C1 segment of cervical spinal cord (tissue), 14 donors: ENCODE measurements around the gene GNE.
"Not testable (repeated sequence)": the region's sequence is repeated elsewhere in the genome, so short reads cannot be mapped to it uniquely, and the experiment has no call there.

ENCODE experiments used
- DNase-seq, 14 donors: peaks; one replicate each; lab custom pipeline; 2025; lab: John Stamatoyannopoulos, UW

Gene GNE, protein sequence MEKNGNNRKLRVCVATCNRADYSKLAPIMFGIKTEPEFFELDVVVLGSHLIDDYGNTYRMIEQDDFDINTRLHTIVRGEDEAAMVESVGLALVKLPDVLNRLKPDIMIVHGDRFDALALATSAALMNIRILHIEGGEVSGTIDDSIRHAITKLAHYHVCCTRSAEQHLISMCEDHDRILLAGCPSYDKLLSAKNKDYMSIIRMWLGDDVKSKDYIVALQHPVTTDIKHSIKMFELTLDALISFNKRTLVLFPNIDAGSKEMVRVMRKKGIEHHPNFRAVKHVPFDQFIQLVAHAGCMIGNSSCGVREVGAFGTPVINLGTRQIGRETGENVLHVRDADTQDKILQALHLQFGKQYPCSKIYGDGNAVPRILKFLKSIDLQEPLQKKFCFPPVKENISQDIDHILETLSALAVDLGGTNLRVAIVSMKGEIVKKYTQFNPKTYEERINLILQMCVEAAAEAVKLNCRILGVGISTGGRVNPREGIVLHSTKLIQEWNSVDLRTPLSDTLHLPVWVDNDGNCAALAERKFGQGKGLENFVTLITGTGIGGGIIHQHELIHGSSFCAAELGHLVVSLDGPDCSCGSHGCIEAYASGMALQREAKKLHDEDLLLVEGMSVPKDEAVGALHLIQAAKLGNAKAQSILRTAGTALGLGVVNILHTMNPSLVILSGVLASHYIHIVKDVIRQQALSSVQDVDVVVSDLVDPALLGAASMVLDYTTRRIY

DNA sequence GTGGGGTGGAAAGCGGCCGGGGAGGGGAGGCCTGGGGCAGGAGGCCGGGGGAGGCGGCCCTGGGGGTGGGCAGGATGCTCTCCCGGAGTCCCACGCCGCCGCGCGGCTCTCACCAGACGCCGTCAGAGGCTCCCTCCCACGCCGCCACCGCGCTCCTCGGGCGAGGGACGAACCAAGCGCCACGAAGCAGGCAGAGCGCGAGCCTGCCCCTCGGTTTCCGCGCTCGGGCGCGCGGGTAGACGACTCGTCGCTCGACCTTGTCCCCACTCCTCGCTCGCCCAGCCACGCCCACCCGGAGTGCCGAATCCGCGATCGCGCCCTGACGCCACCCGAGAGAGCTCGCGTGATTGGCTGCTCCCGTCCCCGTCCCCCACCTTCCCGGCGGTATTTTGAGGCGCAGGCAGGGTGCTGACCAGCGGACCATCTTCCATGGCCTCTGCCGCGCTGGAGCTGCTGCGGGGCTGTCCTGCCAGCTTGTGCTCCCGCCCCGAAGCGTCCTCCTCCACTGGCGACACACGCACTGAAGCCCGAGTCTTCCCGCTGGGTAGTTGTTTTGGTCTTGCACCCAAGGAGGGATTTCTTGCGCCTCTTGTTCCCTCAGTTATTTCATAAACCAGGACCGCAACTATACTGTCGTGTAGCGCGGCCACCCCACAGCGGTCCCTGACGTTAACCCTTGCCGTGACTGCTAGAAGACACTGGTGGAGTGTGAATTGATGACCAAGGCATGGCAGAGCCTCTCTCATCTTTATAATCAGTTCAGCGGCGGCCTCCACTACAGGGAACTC is at the start of gene GNE:
Gene GNE (minus strand): TSS at position 241 of the 788 bp plus-strand sequence. CDS start 9,093 bp downstream, outside the sequence.
- DNase-seq, result peak; percentile 72 to 98 (median 95)

DNA sequence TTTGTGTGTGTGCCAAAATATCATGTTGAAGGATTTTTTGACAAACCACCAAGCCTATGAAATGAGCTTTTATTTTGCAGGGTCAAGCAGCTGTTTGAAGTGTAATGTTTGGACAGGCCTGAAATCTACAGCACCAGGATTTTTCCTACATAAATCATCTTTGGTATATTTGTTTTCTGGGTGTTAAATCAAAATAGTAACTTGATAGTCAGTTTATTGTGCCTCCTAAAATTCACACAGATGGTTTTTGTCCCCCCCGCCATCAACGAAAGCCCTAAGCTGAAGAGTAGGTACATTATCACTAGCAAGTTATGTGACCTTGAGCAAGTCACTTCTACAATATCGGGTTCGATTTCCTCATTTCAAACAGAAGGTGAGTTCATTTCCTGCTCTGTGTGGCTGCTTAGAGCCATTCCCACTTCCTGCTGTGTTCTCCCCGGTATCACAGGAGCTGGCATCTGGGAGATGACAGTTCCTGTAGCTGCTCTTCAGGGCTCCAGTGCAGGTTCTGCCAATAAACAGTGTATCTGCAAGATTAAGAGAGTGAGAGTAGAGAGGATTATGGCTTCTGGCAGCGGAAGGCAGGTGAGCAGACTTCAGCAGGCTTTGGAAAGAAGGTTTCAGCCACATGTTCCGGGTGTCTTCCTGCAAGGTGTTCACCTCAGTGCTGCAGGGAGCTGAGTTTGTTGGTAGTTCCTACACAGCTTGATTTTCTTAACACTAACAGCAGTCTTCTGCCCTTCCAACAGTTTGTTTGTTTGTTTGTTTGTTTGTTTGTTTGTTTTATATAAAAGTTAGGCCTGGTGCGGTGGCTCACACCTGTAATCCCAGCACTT is 48.4 kb upstream of the GNE start:
- no peak for DNase-seq

DNA sequence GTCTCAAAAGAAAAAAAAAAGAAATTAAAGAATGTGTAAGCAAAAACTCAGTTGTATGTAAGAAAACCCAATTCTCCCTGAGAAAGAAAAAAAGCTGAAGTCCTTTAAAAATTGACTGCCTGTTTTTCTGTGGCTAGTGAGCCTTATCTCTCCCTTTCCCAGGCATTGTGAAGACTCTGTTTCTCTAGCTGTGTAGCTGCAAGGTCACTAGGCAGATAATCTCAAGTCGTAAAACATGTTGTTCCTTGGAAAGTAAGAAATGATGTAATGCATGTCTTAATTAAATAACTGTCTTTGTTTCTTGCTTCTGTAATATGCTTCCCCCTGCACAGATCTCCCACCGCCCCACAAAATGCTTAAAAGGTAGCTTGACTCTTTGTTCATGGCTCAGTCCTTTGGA is 46.1 kb upstream of the GNE start:
- DNase-seq, result not testable (repeated sequence)

DNA sequence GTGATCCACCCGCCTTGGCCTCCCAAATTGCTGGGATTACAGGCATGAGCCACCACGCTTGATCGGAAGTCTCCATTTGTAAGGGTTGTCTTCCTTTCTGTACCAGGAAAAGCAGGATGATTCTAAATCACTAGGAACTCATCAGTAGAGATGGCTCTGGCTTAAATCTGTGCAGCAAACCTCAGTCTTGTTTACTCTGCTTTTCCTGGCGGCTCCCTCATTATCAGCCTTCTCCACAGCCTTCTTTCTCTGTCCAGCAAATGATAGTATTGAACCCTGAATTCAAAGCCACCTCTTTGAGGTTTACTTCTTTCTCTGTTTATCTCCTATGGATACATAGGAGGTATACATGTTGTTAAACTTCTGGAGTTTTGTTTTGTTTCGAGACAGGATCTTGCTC is 43.0 kb upstream of the GNE start:
- no peak for DNase-seq

DNA sequence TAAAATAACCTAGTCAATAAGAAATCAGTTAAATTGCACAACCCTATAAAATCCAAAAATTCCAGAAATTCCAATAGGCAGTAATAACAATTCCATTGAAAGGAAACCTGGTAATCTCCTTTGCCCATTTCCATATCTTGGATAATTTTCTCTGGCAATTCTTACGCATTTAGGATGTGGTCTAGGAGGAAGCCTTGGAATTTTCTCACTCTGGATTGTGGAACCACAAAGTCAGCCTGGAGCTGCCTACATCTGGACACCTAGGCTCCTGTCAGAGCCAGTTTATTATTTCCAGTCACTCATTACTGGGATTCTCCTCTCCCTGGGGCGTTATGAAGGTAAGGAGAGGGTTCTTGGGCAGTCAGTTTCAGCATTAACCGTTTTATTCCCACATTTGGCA is 40.3 kb upstream of the GNE start:
- no peak for DNase-seq

DNA sequence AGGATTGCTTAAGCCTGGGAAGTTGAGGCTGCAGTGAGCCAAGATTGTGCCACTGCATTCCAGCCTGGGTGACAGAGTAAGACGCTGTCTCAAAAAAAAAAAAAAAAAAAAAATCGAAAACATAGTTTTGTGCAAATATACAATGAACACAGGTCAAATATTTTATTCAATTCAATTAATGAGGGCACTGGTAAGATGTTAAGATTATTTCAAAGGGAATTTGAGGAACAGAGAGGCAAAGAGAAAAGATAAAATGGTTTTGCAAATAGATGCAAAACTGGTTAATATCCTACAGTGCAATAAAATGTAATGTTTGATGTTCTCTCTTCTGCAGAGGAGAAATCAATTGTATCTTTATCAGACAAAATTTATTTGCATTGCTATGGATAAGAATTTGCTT is 39.5 kb upstream of the GNE start:
- no peak for DNase-seq

DNA sequence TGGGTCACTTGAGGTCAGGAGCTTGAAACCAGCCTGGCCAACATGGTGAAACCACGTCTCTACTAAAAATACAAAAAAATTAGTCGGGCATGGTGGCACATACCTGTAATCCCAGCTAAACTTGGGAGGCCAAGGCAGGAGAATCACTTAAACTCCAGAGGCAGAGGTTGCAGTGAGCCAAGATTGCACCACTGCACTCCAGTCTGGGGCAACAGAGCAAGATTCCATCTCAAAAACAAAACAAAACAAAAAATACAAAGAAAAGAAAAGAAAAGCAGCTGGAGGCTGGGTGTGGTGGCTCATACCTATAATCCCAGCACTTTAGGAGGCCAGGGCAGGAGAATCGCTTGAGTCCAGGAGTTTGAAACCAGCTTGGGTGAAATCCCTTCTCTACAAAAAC is 36.7 kb upstream of the GNE start:
- not testable (repeated sequence) for DNase-seq

DNA sequence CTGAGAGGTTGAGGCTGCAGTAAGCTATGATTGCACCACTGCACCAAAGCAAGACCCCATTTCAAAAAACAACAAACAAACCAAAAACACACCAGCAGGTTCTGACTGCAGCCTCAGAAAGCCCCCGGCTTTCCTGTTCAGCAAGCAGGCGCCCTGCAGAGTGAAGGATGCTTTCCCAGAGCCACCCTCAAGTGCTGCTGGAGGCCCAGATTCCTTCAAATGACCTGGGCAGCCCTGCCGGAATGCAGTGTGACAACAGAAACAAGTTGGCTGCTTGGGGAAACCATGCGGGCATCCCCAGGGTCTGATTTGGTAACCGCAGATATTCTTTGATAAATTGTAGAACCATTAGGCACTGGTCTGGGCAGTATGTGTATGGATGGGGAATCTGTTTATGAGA is 35.7 kb upstream of the GNE start:
- no peak for DNase-seq

DNA sequence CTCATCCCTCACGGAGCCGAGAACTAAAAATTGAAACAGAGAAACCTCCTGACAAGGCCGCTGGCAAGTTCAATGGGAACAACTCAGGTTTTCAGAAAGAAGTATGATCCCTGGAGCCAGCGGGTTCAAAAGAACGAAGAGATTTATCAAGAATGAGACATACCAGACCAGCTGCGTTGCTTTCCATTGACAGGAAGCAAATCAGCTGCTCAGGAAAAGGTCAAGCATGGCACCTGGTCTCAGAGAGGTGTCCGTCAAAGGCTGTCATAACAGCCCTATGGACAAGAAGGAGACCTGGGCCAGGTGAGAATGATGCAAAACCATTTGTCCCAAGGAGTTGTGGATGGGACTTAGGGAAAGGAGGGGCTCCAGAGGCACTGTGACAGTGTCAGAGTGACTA is 34.9 kb upstream of the GNE start:
- DNase-seq, result no peak

DNA sequence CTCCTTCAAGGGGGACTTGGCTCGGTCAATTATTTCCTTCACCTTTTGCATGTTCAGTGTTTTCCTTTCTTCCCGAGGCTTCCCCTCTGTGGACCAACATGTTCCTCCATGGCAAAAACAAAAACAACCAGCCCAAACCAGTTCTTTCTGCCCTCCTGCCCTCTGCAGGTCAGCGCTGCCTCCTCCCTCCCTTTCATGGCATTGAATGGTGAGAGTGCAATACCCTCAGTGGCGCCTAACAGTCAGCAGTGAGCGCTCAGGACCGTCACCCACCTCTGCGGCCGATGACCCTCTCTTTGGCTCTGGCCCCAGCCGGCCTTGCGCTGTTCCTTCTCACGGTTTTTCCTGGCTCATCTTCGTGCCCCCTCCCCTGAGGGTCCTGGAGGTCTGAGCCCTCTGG is 34.4 kb upstream of the GNE start:
- no peak for DNase-seq

DNA sequence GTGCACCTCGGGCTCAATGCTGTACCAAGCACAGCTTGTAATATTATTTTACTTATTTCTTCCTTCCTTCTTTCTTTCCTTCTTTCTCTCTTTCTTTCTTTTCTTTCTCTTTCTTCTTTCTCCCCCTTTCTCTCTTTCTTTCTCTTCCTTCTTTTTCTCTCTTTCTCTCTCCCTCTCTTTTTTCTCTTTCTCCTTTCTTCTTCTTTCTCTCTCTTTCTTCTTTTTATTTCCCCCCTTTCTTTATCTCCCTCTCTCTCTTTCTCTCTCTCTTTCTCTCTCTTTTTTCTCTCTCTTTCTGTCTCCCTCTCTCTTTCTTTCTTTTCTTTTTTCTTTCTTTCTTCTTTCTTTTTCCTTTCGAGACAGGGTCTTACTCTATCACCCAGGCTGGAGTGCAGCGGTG is 32.7 kb upstream of the GNE start:
- DNase-seq, result no peak

DNA sequence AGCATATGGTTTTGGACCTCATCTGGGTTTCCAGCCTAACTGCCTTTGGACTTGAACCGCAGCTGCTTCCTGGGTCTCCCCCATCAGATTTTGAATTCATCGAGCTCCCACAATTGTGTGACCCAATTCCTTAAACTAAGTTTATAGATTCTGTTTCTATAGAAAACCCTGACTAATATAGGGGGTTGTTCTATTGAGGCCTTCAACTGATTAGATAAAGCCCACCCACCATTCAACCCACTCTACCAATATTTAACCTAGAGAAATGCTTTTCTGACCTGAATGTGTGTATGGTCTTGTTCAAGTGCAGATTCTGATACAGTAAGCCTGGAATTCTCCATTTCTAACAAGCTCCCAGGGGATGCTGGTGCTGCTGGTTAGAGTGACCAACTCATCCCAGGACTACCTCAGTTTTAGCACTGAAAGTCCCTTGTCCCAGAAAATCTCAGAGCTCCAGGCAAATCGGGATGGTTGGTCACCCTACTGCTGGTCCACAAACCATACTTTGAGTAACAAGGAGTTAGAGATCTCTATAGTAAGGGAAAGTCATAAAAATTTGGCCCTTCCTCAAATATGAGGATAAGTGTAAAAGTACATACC is 31.7 kb upstream of the GNE start:
- DNase-seq, result no peak

DNA sequence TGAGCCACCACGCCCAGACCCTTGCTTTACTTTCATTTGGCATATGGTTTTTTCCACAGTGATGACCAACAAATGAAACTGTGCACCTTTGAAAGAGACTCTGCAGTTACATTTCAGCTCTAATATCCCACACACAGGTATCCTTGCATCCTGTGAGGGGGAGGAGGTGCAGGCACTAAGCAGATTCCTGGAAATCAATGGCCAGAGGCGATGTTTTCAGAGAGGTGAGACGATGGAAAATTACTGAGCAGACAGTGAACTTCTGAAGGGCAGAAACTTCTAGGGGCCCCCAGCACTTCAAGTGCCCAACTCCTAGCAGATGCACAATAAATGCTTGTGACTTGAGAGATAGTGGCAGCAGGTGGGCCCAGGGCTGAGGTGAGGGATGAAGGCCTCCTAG is 29.8 kb upstream of the GNE start:
- no peak for DNase-seq

DNA sequence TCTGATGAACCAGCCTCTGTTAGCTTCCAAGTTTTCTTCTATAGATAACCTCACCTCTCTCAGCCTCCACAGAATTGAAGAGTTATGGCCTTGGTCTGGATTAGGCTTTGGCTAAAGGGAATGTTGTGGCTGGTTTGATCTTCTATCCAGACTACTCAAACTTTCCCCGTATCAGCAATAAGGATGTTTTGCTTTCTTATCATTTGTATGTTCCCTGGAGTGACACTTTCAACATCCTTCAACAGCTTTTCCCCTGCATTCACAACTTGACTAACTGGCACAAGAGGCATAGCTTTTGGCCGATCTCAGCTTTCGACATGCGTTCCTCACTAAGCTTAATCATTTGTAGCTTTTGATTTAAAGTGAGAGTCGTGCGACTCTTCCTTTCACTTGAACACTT is 28.1 kb upstream of the GNE start:
- DNase-seq, result no peak

DNA sequence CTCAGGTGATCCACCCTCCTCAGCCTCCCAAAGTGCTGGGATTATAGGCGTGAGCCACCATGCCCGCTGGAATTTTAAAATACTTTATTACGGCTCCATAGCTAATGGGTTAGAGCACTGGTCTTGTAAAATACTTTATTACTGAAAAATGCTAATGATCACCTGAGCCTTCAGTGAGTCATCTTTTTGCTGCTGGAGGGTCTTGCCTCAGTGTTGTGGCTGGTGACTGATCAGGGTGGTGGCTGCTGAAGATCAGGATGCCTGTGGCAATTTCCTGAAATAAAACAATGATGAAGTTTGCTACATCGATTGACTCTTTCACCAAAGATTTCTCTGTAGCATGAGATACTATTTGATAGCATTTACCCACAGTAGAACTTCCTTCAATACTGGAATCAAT is 26.0 kb upstream of the GNE start:
- no peak for DNase-seq

DNA sequence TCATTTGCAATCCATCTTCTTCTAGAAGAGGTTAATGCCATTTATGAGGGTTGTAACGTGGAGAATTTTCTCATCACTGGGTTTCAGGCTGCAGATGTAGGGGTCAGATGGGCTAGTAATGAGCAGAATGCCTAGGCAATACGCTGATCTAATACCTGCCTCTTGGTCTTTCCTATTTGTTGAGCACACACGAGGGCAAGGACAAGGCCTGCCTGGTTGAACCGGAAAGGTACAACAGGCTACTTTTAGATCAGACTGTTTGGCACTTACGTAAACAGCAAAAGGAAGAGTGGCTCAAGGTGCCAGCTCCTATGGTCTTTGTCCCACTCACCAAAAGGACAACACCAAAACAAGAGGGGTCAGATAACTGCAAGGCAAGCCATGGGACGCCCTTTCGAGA is 24.0 kb upstream of the GNE start:
- no peak for DNase-seq

DNA sequence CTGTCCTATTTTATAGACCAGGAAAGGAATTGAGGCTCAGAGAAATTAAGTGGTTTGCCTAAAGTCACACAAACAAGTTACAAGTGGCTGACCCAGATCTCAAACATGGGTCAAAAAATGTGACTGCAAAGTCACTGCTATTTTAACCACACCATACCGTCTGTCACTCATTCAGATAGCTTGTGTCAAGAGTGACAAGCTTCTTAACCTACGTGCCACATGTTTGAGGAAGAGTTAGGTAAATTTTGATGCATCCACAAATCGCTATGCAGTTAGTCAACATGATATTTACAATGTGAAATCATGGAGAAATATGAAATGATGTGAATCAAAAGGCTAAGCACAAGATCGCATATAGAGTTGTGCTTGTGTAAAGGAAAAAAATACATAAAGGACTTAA is 22.7 kb upstream of the GNE start:
- DNase-seq, result no peak

DNA sequence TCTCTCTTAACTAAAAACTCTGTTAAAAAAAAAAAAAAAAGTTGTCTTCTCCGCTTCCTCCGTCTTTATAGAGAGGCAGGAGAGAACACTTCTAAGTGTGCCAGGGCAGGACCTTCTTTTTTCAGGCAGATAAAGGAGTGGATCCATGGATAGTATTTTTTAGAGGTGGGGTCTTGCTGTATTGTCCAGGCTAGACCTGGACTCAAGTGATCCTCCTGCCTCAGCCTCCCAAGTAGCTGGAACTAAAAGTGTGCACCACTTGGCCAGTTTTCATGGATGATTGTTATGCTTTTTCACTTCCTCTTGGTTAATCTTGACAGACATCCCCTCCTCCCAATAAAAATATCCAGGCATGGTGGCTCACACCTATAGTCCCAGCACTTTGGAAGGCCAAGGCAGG is 20.0 kb upstream of the GNE start:
- no peak for DNase-seq

DNA sequence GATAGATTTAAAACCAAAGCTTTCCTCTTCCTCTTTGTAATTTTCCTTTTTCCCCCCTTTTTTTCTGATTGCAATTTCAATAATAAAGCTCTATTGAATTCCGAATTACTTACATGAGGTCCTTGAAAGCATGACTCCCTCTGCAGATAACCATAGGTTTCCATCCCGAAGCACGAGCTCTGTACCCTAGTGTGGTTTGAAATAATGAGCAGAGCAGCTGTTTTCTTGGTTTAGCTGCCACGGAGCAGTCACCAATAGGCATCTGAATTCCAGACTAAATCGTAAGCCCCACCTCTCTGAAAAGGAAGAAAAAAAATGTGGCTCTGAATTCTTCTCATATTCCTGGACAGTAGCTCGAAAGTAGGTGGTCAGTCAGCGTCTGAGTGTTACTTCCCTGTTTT is 18.5 kb upstream of the GNE start:
- no peak for DNase-seq

DNA sequence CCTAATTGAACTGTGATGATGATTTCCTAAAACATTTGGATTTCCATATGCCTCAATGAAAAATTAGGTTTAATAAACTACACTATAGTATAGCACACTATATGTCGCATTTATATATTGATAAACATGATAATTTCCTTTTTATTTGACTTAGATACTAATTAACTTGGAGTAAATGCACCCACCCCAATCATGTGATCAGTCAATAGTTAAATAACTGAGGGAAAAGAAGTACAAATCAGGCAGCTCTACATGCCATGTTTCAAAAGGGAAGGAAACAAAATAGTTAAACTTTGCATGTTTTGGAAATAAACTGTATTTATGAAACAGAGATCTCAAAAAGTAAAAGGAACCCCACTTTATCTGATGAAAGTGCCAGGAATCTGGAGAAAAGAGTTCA is 18.0 kb upstream of the GNE start:
- no peak for DNase-seq

DNA sequence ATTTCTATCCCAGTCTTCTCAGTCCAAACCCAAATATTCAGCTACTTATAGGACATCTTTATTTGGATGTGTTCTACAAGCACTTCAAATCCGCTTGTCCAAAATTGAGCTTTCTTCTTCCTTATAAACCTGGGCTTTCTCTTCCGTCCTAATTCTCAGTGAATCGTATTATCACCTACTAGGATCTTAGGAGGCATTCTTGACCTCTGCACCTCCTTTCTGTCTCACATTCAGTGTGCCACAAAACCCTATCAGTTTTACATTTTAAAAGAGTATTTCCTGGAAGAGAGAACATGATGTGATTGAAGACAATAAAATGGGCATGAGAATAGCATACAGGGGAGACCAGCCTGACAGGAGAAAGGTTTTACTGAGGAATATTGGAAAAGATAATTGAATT is 16.8 kb upstream of the GNE start:
- DNase-seq, result no peak
